ENCODE measurements around the gene WAC. TPM values are rescaled to one million over a fixed set of nuclear protein-coding genes. Genes with fewer than 3 reads are reported as not detected.
A peak's percentile ranks its signal among the peaks of the same experiment; 100 is the strongest.

The WAC gene
- total and polyA plus RNA-seq, 9 of the 15 experiments (the other 6 are each of a cell fraction or from before 2014, with no cell fraction given) = 24.8 to 123 (median 78.2) TPM

- TF ChIP-seq ZNF347 (CRISPR knock-in tag; IDR thresholded peaks at IDR 0.05; ENCODE audit: low read depth) = no peak
- TF ChIP-seq ZBED1 (IDR thresholded peaks at IDR 0.05) = no peak
- no peak for TF ChIP-seq RBM34 (IDR thresholded peaks at IDR 0.05; ENCODE audit: borderline replicate concordance, insufficient read depth, low read length)
- no peak for TF ChIP-seq KLF6 (CRISPR knock-in tag; IDR thresholded peaks at IDR 0.05; ENCODE audit: borderline replicate concordance)
- no peak for TF ChIP-seq ESRRB (CRISPR knock-in tag; IDR thresholded peaks at IDR 0.05; ENCODE audit: borderline replicate concordance)
- no peak for TF ChIP-seq SIX5 (IDR thresholded peaks at IDR 0.05; ENCODE audit: borderline replicate concordance in 1 of 2, insufficient read depth in 1 of 2, low read depth in 1 of 2, low read length in 2 of 2)
- TF ChIP-seq POLR2A (conservative IDR thresholded peaks at IDR 0.05) = no peak
- peak; percentile 59 for TF ChIP-seq PKNOX1 (IDR thresholded peaks at IDR 0.05)
- no peak for TF ChIP-seq YY1 (IDR thresholded peaks at IDR 0.05; ENCODE audit: borderline replicate concordance in 1 of 3, control insufficient read depth in 1 of 3, extremely low read depth in 1 of 3, insufficient read depth in 3 of 3, insufficient read length in 1 of 3, insufficient replicate concordance in 2 of 3, low read depth in 1 of 3, low read length in 2 of 3)
- TF ChIP-seq KAT7 (CRISPR knock-in tag; IDR thresholded peaks at IDR 0.05; ENCODE audit: borderline replicate concordance) = no peak
- TF ChIP-seq CCNT2 (IDR thresholded peaks at IDR 0.05; ENCODE audit: borderline replicate concordance, extremely low read depth, insufficient read length, low read depth, low read length) = peak; percentile 21
- TF ChIP-seq TBP (optimal IDR thresholded peaks at IDR 0.05; ENCODE audit: low read depth, low read length) = no peak
- peak in 1 of 2 experiments; percentile 59; a peak in 2 of 4 replicates for TF ChIP-seq ARNT (IDR thresholded peaks at IDR 0.05)
- TF ChIP-seq TCF7L2 (IDR thresholded peaks at IDR 0.05; ENCODE audit: low read depth, low read length) = no peak
- TF ChIP-seq SFPQ (IDR thresholded peaks at IDR 0.05; ENCODE audit: low read depth, low read length) = no peak
- no peak for TF ChIP-seq NKRF (IDR thresholded peaks at IDR 0.05; ENCODE audit: borderline replicate concordance)
- TF ChIP-seq, protein P1, sequence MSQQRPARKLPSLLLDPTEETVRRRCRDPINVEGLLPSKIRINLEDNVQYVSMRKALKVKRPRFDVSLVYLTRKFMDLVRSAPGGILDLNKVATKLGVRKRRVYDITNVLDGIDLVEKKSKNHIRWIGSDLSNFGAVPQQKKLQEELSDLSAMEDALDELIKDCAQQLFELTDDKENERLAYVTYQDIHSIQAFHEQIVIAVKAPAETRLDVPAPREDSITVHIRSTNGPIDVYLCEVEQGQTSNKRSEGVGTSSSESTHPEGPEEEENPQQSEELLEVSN (IDR thresholded peaks at IDR 0.05; ENCODE audit: borderline replicate concordance in 1 of 2, extremely low read depth in 1 of 2, insufficient read depth in 1 of 2, insufficient read length in 1 of 2, low read depth in 1 of 2, low read length in 1 of 2, poor library complexity in 1 of 2, severe bottlenecking in 1 of 2) = no peak
- TF ChIP-seq ZNF124 (CRISPR knock-in tag; IDR thresholded peaks at IDR 0.05) = no peak
Observed at GRCh38 chr10:28496481-28496961, 36.4 kb upstream of the WAC start (continued).

All from K562 (cell line).